Left ventricle myocardium inferior (tissue), 1 donor: Measurements from ENCODE around the gene CEP131. TPM values are rescaled to one million over a fixed set of nuclear protein-coding genes. Genes with fewer than 3 reads are reported as not detected.

Source experiments
- DNase-seq: peaks from one replicate; pipeline ENCODE4 v3.0.0-alpha.2; 2020
- H3K27ac ChIP-seq: fragments of 200-600 bp; replicated peaks from 2 replicates; pipeline ENCODE4 v1.8.0; 2021
- H3K27me3 ChIP-seq: fragments of 200-600 bp; 2 replicates; pipeline ENCODE4 v1.8.0; 2021; ENCODE audit warnings: low read depth
- H3K36me3 ChIP-seq: fragments of 200-600 bp; 2 replicates; pipeline ENCODE4 v1.8.0; 2021
- H3K4me1 ChIP-seq: fragments of 200-600 bp; 2 replicates; pipeline ENCODE4 v1.8.0; 2021
- H3K4me3 ChIP-seq: fragments of 200-600 bp; 2 replicates; pipeline ENCODE4 v1.8.0; 2021; ENCODE audit warnings: mild to moderate bottlenecking, moderate library complexity
- H3K9me3 ChIP-seq: fragments of 200-600 bp; replicated peaks from 2 replicates; pipeline ENCODE4 v1.8.0; 2021
- intact Hi-C: fragments of 100-400 bp; cut with micrococcal nuclease; formaldehyde crosslinking; loops from one replicate; pipeline ENCODE4 v1.11.0; 2022
- total RNA-seq: library from RNA; stranded (reverse); fragmentation: NEBNext Ultra II Directional; extraction: Animal tissue kit (Norgen Biotek cat#: 25700); gene quantifications from one replicate; pipeline ENCODE4 v1.2.1, GENCODE V29; 2021
- TF ChIP-seq, protein P1 (sequence below): fragments of 200-600 bp; IDR thresholded peaks from 2 replicates; pipeline ENCODE4 v1.8.0; 2021; ENCODE audit warnings: antibody characterized with exemption, mild to moderate bottlenecking, borderline replicate concordance
- donor health status: DM: no; HTN: yes; CAD: no; lungs with severe emphysema.

Gene CEP131
- total RNA-seq, 1 donor from 2014 or later, result 7.6 TPM

DNA sequence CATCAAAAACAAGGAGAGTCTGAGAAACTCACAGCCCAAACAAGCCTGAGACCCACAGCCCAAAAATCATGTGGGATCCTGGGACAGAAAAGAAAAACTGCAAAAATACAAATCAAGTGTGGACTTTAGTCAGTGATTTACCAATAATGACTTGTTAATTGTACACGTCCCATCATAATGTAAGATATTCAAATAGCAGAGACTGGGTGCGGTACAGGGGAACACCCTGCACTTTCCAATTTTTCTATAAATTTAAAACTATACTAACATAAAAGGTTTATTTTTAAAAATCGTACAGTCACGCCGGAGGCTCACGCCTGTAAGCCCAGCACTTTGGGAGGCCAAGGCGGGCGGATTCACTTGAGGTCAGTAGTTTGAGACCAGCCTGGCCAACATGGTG lies 8.8 kb downstream of the CEP131 start:
- Histone ChIP-seq H3K27ac (no peak overlapping the region), H3K4me3 (no peak overlapping the region), H3K9me3 (no peaks in the 10 kb centered on the region), H3K27me3 (no peaks in the 10 kb centered on the region), H3K4me1 (no peaks in the 10 kb centered on the region), H3K36me3 (peaks cover 6% of the 10 kb centered on the region)
- TF ChIP-seq, protein P1, sequence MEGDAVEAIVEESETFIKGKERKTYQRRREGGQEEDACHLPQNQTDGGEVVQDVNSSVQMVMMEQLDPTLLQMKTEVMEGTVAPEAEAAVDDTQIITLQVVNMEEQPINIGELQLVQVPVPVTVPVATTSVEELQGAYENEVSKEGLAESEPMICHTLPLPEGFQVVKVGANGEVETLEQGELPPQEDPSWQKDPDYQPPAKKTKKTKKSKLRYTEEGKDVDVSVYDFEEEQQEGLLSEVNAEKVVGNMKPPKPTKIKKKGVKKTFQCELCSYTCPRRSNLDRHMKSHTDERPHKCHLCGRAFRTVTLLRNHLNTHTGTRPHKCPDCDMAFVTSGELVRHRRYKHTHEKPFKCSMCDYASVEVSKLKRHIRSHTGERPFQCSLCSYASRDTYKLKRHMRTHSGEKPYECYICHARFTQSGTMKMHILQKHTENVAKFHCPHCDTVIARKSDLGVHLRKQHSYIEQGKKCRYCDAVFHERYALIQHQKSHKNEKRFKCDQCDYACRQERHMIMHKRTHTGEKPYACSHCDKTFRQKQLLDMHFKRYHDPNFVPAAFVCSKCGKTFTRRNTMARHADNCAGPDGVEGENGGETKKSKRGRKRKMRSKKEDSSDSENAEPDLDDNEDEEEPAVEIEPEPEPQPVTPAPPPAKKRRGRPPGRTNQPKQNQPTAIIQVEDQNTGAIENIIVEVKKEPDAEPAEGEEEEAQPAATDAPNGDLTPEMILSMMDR, result no peak
- intact Hi-C loops, result no loop called here
- DNase-seq, result no peak

DNA sequence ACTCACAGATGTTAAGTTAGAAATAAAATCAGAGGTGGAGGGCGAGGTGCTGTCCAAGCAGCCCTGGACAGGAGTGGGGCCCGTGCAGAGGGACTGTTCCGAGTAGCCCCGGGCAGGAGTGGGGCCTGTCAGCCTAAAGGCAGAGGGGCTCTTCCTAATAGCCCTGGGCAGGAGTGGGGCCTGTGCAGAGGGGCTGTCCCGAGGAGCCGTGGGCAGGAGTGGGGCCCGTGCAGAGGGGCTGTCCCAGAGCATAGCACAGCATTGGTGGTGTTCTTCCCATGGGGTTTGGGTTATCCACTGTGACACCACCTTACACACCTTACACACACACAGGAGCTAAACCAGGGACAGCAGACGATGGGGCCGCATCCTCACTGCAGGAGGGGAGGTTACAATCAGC lies 10.4 kb downstream of the CEP131 start:
- Histone ChIP-seq H3K36me3 (no peaks in the 10 kb centered on the region), H3K4me3 (no peak overlapping the region), H3K4me1 (no peaks in the 10 kb centered on the region), H3K27ac (no peak overlapping the region), H3K27me3 (no peaks in the 10 kb centered on the region), H3K9me3 (no peaks in the 10 kb centered on the region)
- intact Hi-C loops, result no loop called here
- TF ChIP-seq, protein P1, result no peak
- no peak for DNase-seq

DNA sequence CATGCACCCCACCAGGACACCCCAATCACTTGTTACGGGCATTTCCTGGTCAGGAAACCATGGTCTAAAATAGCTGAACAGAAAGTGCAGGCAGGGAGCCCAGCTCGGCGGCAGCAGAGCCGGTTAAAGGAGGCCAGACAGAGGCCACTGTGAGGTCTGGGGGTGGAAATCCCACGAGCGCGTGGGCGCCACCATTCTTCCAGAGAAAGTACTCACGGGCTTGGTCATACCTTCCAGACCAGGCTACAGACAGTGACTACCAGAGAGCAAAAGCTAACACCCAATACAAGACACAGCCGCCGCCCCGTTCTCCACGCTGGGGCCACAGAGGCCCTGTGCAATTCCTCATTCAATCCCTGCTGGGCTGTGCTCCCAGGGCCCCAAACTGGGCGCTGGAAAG lies 11.9 kb downstream of the CEP131 start:
- Histone ChIP-seq H3K4me1 (no peaks in the 10 kb centered on the region), H3K36me3 (peaks cover 6% of the 10 kb centered on the region), H3K27me3 (no peaks in the 10 kb centered on the region), H3K4me3 (no peak overlapping the region), H3K27ac (no peak overlapping the region), H3K9me3 (no peaks in the 10 kb centered on the region)
- TF ChIP-seq, protein P1, result no peak
- no peak for DNase-seq
- intact Hi-C loops, result no loop called here

DNA sequence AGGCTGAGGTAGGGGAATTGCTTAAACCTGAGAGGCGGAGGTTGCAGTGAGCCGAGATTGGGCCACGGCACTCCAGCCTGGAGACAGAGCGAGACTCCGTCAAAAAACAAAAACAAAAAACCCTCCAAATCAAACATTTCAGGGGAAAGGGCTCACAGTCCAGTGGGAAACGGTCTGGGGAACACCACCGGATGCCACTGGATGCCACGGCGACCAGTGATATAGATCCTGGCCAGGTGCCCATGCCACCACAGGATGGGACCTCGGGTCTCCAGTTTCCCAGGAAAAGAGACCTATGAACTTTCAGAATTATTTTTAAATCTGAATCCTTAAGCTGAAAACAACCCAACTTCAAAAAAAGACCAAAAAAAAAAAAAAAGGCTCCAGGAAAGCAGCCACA lies 12.3 kb downstream of the CEP131 start:
- Histone ChIP-seq H3K9me3 (no peaks in the 10 kb centered on the region), H3K4me1 (no peaks in the 10 kb centered on the region), H3K36me3 (peaks cover 6% of the 10 kb centered on the region), H3K27me3 (no peaks in the 10 kb centered on the region), H3K27ac (no peak overlapping the region), H3K4me3 (no peak overlapping the region)
- intact Hi-C loops, result no loop called here
- DNase-seq, result no peak
- TF ChIP-seq, protein P1, result no peak

DNA sequence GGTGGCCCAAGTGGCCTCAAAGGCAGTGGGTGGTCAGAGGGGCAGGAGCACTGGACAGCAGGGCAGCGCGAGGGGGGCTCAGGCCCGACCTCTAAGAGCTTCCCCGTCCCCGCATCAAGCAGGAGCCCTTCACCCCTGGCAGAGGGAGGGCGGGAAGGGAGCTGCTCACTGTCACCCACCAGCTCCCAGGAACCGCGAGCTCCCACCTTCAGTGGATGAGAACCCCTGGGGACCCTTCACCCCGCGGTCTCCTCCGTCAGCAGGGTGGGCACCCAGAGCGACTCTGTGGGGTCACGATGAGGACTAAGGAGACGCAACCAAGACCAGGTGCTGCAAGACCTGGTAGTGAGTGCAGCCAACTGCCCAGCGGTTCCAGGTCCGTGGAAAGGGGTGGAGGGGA lies 13.6 kb downstream of the CEP131 start:
- Histone ChIP-seq H3K36me3 (peaks cover 6% of the 10 kb centered on the region), H3K4me3 (no peak overlapping the region), H3K27ac (no peak overlapping the region), H3K27me3 (no peaks in the 10 kb centered on the region), H3K9me3 (no peaks in the 10 kb centered on the region), H3K4me1 (no peaks in the 10 kb centered on the region)
- intact Hi-C loops, result no loop called here
- TF ChIP-seq, protein P1, result no peak
- DNase-seq, result no peak

DNA sequence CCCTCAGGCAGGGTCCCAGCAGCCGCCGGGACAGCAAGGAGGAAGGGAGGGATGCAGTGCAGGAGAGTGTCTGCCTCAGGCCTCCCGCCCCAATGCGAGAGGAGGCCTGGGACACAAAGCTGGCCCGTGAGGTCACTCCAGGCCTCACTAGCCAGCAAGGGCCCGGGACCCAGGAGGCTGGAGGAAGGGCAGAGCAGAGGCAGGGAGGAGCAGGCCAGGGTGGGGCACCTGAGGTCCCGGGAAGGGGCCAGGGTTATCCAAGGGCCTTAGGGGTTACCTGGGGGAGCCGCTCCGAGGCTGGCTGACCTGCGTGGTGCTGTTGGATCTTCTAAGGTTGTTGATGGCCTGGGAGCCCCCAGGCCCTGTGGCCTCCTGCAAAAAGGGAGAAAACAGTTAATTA lies 14.1 kb downstream of the CEP131 start:
- no peaks in the 10 kb centered on the region for H3K9me3 ChIP-seq
- TF ChIP-seq, protein P1, result no peak
- H3K36me3 ChIP-seq, result peaks cover 6% of the 10 kb centered on the region
- no peak overlapping the region for H3K27ac ChIP-seq
- no peak for DNase-seq
- intact Hi-C loops, result no loop called here
- H3K27me3 ChIP-seq, result no peaks in the 10 kb centered on the region
- H3K4me1 ChIP-seq, result no peaks in the 10 kb centered on the region
- no peak overlapping the region for H3K4me3 ChIP-seq
